ENCODE results near the gene CDK16. TPM values are rescaled to one million over a fixed set of nuclear protein-coding genes. Genes with fewer than 3 reads are reported as not detected.

The CDK16 gene
- total RNA-seq, 2 experiments from 2014 or later: 68.5 to 86.1 TPM

DNA sequence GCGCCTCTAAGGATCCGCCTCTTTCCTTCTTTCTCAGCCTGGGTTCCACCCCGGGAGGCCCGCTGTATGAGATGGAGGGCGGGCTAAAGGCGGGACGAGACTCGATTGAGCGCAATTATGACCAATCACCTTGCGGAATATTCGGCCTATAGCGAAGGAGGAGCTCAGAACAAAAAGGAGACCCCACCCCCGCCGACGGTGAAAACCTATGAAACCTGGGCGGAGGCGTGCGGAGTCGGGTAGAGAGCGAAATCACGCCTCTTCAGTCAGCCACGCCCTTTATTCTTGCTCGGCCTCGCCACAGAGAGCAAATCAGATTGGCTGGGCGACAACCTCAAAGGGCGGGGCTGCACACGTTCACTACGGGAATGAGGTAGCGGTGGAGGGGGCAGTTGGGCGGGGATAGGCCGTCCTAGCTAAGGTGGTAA is 615 bp upstream of the CDK16 start:
- H3K9me3 ChIP-seq (ENCODE audit: low read length): no peaks in the 10 kb centered on the region
- POLR2A ChIA-PET: interaction anchor here (0.6 to 1.3 kb wide), 6 partner anchors 10 to 99 kb away, joined by 3 to 8 read pairs (median 4); no protein-coding TSS in a partner anchor
- peaks cover 38% of the 10 kb centered on the region for H3K79me2 ChIP-seq (ENCODE audit: insufficient read depth, low read depth, low read length)
- peaks cover 26% of the 10 kb centered on the region for H3K4me1 ChIP-seq (ENCODE audit: insufficient read depth, low read length, poor library complexity, severe bottlenecking)
- intact Hi-C loops (cut with micrococcal nuclease; ENCODE audit: unreplicated experiment): loop anchor here (1.0 to 2.0 kb wide), 4 partner anchors 15 to 433 kb away; partner anchors contain the start of genes ELK1, UBA1 and USP11
- H3K4me3 ChIP-seq (ENCODE audit: low read depth, low read length, poor library complexity, severe bottlenecking): peak overlapping the region; percentile 98
- H4K20me1 ChIP-seq (ENCODE audit: insufficient read depth, low read length): peaks cover 16% of the 10 kb centered on the region
- DNase-seq (ENCODE audit: low spot score): peak; percentile 96
- BruUV-seq (replicated peaks): no TSS peak
- peak overlapping the region; percentile 96 for H3K4me2 ChIP-seq (ENCODE audit: low read length)
- peaks cover 60% of the 10 kb centered on the region for H3K36me3 ChIP-seq (ENCODE audit: insufficient read depth, low read length)
- no peaks in the 10 kb centered on the region for H3K9me2 ChIP-seq (ENCODE audit: insufficient read depth, low read length)
- H3K27ac ChIP-seq (ENCODE audit: low read depth, low read length, poor library complexity, severe bottlenecking): peak overlapping the region; percentile 80
- H2AFZ ChIP-seq (ENCODE audit: low read length): peak overlapping the region; percentile 49; the same call in 1 of the 2 replicates
- TF ChIP-seq EZH2phosphoT487 (IDR thresholded peaks at IDR 0.05; ENCODE audit: borderline replicate concordance, low read depth, low read length) (no peak), CTCF (conservative IDR thresholded peaks at IDR 0.05; ENCODE audit: low read length) (no peak)
- CTCF ChIA-PET (ENCODE audit: unreplicated experiment): no interaction called here

- Histone ChIP-seq H3K36me3 (ENCODE audit: insufficient read depth, low read length) (peaks cover 61% of the 10 kb centered on the region), H3K9me2 (ENCODE audit: insufficient read depth, low read length) (no peaks in the 10 kb centered on the region), H4K20me1 (ENCODE audit: insufficient read depth, low read length) (peaks cover 16% of the 10 kb centered on the region), H3K27ac (ENCODE audit: low read depth, low read length, poor library complexity, severe bottlenecking) (peak overlapping the region; percentile 80), H3K4me3 (ENCODE audit: low read depth, low read length, poor library complexity, severe bottlenecking) (peak overlapping the region; percentile 98), H3K9me3 (ENCODE audit: low read length) (no peaks in the 10 kb centered on the region), H3K79me2 (ENCODE audit: insufficient read depth, low read depth, low read length) (peaks cover 38% of the 10 kb centered on the region), H2AFZ (ENCODE audit: low read length) (no peak overlapping the region), H3K4me1 (ENCODE audit: insufficient read depth, low read length, poor library complexity, severe bottlenecking) (peaks cover 26% of the 10 kb centered on the region), H3K4me2 (ENCODE audit: low read length) (peak overlapping the region; percentile 96)
- POLR2A ChIA-PET: no interaction called here
- intact Hi-C loops (cut with micrococcal nuclease; ENCODE audit: unreplicated experiment): loop anchor here (1.0 to 2.0 kb wide), 5 partner anchors 14 to 432 kb away; partner anchors contain the start of genes ELK1, UBA1 and USP11
- TF ChIP-seq EZH2phosphoT487 (IDR thresholded peaks at IDR 0.05; ENCODE audit: borderline replicate concordance, low read depth, low read length) (no peak), CTCF (conservative IDR thresholded peaks at IDR 0.05; ENCODE audit: low read length) (no peak)
- peak; percentile 57 for DNase-seq (ENCODE audit: low spot score)
- BruUV-seq (replicated peaks): no TSS peak
- CTCF ChIA-PET (ENCODE audit: unreplicated experiment): no interaction called here
Measured at GRCh38 chrX:47218920-47219815, 687 bp downstream of the CDK16 start.

- no peak overlapping the region for H3K4me3 ChIP-seq (ENCODE audit: low read depth, low read length, poor library complexity, severe bottlenecking)
- H3K36me3 ChIP-seq (ENCODE audit: insufficient read depth, low read length): peaks cover 64% of the 10 kb centered on the region
- no peak overlapping the region for H2AFZ ChIP-seq (ENCODE audit: low read length)
- H3K79me2 ChIP-seq (ENCODE audit: insufficient read depth, low read depth, low read length): peaks cover 38% of the 10 kb centered on the region
- no peak overlapping the region for H3K27ac ChIP-seq (ENCODE audit: low read depth, low read length, poor library complexity, severe bottlenecking)
- CTCF ChIA-PET (ENCODE audit: unreplicated experiment): no interaction called here
- no TSS peak for BruUV-seq (replicated peaks)
- no peaks in the 10 kb centered on the region for H3K9me3 ChIP-seq (ENCODE audit: low read length)
- TF ChIP-seq EZH2phosphoT487 (IDR thresholded peaks at IDR 0.05; ENCODE audit: borderline replicate concordance, low read depth, low read length): no peak
- TF ChIP-seq CTCF (conservative IDR thresholded peaks at IDR 0.05; ENCODE audit: low read length): no peak
- intact Hi-C loops (cut with micrococcal nuclease; ENCODE audit: unreplicated experiment): no loop called here
- no peak for DNase-seq (ENCODE audit: low spot score)
- peaks cover 16% of the 10 kb centered on the region for H4K20me1 ChIP-seq (ENCODE audit: insufficient read depth, low read length)
- H3K4me1 ChIP-seq (ENCODE audit: insufficient read depth, low read length, poor library complexity, severe bottlenecking): peaks cover 23% of the 10 kb centered on the region
- peak overlapping the region; percentile 96; the same call in 1 of the 2 replicates for H3K4me2 ChIP-seq (ENCODE audit: low read length)
- H3K9me2 ChIP-seq (ENCODE audit: insufficient read depth, low read length): no peaks in the 10 kb centered on the region
- POLR2A ChIA-PET: no interaction called here
Measured at GRCh38 chrX:47221756-47222155, 3.3 kb downstream of the CDK16 start.
